Thyroid gland (tissue), 4 donors: Measurements from ENCODE around the gene APOL3. TPM values are rescaled to one million over a fixed set of nuclear protein-coding genes. Genes with fewer than 3 reads are reported as not detected.

ENCODE experiments used
- DNase-seq, 2 donors: peaks; one replicate each; pipeline ENCODE4 v3.0.0-alpha.2; 2019
- H3K27ac ChIP-seq, 3 donors: fragments of 200-600 bp; sonication (generic); 1 replicate in 2 of 3; 2 replicates in 1 of 3; pipeline ENCODE4 v1.5.1; 2016 to 2019; ENCODE audit warnings: mild to moderate bottlenecking in 1 of 3, moderate library complexity in 1 of 3
- H3K27me3 ChIP-seq: fragments of 200-600 bp; sonication (generic); one replicate; pipeline ENCODE4 v1.5.1; 2019
- H3K36me3 ChIP-seq, 2 donors: fragments of 200-600 bp; sonication (generic); one replicate each; pipeline ENCODE4 v1.5.1; 2016 to 2019
- H3K4me1 ChIP-seq, 2 donors: fragments of 200-600 bp; sonication (generic); one replicate each; pipeline ENCODE4 v1.5.1; 2017 to 2019
- H3K4me3 ChIP-seq, 3 donors: fragments of 200-600 bp; sonication (generic); replicated peaks in 1 of 3; 1 replicate in 2 of 3; 2 replicates in 1 of 3; pipeline ENCODE4 v1.5.1; 2016; ENCODE audit warnings: mild to moderate bottlenecking in 1 of 3
- H3K9me3 ChIP-seq: fragments of 200-600 bp; sonication (generic); one replicate; pipeline ENCODE4 v1.5.1; 2017
- CTCF ChIP-seq, 6 experiments: fragments of 200-600 bp in 3 of 6; fragments of 450-650 bp in 3 of 6; sonication (generic) in 3 of 6; IDR thresholded peaks; one replicate each; pipeline ENCODE4 v1.5.1; 2016 to 2019; ENCODE audit warnings: antibody characterized with exemption in 6 of 6, mild to moderate bottlenecking in 2 of 6, inconsistent platforms in 1 of 6, moderate library complexity in 1 of 6
- POLR2A ChIP-seq, 2 donors: fragments of 450-650 bp; IDR thresholded peaks; one replicate each; pipeline ENCODE4 v1.6.1; 2017; ENCODE audit warnings: antibody characterized with exemption in 2 of 2, mild to moderate bottlenecking in 2 of 2, moderate library complexity in 1 of 2
- WGBS, 2 donors: methylation state at CpG; one replicate each; pipeline ENCODE4 v1.1.5; 2017; 5-methylcytosine and 5-hydroxymethylcytosine counted together
- intact Hi-C: fragments of 100-400 bp; cut with DNase I; formaldehyde crosslinking; loops from one replicate; pipeline ENCODE4 v1.15.1; 2023
- total RNA-seq, 4 donors: library from RNA; depleted of rRNA; stranded (reverse); fragments of >200 nt; gene quantifications; one replicate each; pipeline ENCODE4 v1.2.3, GENCODE V29; 2016

Gene APOL3
- total RNA-seq, 4 donors from 2014 or later: 23.3 to 91.9 (median 59.9) TPM

DNA sequence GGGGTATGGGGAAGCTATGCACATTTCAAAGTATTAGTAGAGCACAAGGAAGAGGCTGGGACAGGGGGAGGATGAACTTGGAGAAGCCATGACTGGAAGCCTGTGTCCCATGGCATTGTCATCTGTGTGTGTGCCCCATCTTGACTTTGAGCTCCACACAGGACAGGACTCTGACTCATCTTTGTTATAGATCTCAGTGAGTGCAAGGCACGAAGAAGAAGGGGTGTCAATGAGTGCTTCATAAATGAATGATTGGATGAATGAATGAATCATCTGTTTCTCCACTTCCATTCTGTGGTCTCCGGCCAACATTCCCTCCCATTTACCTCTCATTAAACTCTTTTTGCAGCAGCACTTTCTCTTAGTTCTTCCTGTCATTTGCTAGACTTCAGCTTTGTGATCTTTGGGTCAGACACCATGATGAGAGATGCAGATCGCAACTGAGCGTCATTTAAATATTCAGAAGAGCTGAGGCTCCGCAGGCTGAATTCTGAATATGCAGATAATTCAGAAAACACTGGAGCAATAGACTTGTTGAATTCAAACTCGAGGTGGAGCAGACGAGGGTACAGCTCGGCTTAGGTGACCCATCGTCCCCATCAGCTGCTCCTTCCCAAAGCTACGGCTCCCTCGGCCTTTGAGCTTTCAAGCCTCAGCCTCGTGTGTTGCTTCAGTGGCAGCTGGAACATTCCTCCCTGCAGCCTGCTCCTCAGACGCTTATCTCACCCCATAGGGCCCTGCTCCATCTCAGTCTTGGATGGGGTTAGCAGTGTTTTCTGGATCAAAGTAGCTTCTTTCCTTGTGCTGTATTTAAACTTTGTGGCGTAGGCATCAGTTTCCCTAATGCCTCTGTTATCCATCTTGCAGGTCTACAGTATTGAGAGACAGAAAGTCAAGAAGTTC, 30.8 kb downstream of the APOL3 start:
- intact Hi-C loops: loop anchor here (5.0 kb wide), 1 partner anchor 202 kb away; no protein-coding TSS in a partner anchor

DNA sequence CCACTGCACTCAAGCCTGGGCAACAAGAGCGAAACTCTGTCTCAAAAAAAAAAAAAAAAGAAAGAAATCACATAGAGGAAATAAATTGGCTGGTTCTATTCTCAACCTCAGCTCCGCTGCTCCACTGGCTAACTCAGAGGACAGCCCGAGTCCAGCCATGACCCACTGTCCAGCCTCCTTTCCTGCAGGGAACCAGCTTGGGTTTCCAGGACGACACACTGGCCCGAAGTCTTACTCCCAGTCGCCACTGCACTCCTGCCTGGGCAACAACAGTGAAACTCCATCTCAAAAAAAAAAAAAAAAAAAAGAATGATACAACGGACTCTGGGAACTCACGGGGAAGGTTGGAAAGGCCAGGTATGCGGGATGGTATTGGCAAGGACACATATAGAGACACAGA, 31.5 kb downstream of the APOL3 start:
- Histone ChIP-seq H3K27me3 (no peaks in the 10 kb centered on the region), H3K4me1 (peaks cover 0 to 4% of the 10 kb centered on the region in 2 donors), H3K9me3 (no peaks in the 10 kb centered on the region), H3K36me3 (no peaks in the 10 kb centered on the region), H3K27ac (no peak overlapping the region), H3K4me3 (no peak overlapping the region)
- no peak for TF ChIP-seq POLR2A (IDR thresholded peaks at IDR 0.05)
- no peak for TF ChIP-seq CTCF (IDR thresholded peaks at IDR 0.05)
- intact Hi-C loops: loop anchor here (5.0 kb wide), 1 partner anchor 202 kb away; no protein-coding TSS in a partner anchor
- 91 to 93% methylated on average over 9 of the region's 9 CpGs for WGBS, 2 donors
- DNase-seq: no peak

More for the DNA sequence above, 30.8 kb downstream of the APOL3 start:
- H3K27me3 ChIP-seq: no peaks in the 10 kb centered on the region
- H3K36me3 ChIP-seq: no peaks in the 10 kb centered on the region
- TF ChIP-seq CTCF (IDR thresholded peaks at IDR 0.05) (no peak), POLR2A (IDR thresholded peaks at IDR 0.05) (no peak)
- 83% methylated on average over 14 of the region's 14 CpGs for WGBS, 2 donors
- no peaks in the 10 kb centered on the region for H3K9me3 ChIP-seq
- H3K4me3 ChIP-seq: no peak overlapping the region
- DNase-seq: no peak
- no peaks in the 10 kb centered on the region for H3K4me1 ChIP-seq
- H3K27ac ChIP-seq: no peak overlapping the region

GRCh38 chr22:36125994-36126531, 34.5 kb downstream of the APOL3 start:
- H3K27me3 ChIP-seq: no peaks in the 10 kb centered on the region
- no peak for TF ChIP-seq CTCF (IDR thresholded peaks at IDR 0.05)
- no peak for TF ChIP-seq POLR2A (IDR thresholded peaks at IDR 0.05)
- H3K36me3 ChIP-seq: no peaks in the 10 kb centered on the region
- intact Hi-C loops: loop anchor here (5.0 kb wide), 1 partner anchor 199 kb away; no protein-coding TSS in a partner anchor
- no peak overlapping the region for H3K4me3 ChIP-seq
- H3K27ac ChIP-seq: no peak overlapping the region
- H3K9me3 ChIP-seq: no peaks in the 10 kb centered on the region
- no peak for DNase-seq
- 81 to 93% methylated on average over 1 of the region's 1 CpG for WGBS, 2 donors
- peaks cover 5 to 11% of the 10 kb centered on the region in 2 donors for H3K4me1 ChIP-seq

DNA sequence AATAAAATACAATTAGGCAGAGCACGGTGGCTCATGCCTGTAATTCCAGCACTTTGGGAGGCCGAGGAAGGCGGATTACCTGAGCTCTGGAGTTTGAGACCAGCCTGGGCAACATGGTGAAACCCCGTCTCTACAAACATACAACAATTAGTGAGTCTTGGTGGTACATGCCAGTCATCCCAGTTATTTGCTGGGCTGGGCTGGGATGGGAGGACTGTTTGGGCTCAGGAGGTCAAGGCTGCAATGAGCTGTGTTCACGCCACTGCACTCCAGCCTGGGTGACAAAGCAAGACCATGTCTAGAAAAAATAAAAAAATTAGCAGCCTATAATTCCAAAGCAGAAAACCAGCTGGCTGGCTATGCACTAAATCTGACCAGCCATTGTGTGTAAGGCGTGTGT, 35.1 kb downstream of the APOL3 start:
- no peaks in the 10 kb centered on the region for H3K36me3 ChIP-seq
- intact Hi-C loops: loop anchor here (5.0 kb wide), 1 partner anchor 198 kb away; no protein-coding TSS in a partner anchor
- no peaks in the 10 kb centered on the region for H3K9me3 ChIP-seq
- WGBS, 2 donors: 96 to 98% methylated on average over 6 of the region's 6 CpGs
- TF ChIP-seq POLR2A (IDR thresholded peaks at IDR 0.05) (no peak), CTCF (IDR thresholded peaks at IDR 0.05) (no peak)
- H3K27ac ChIP-seq: no peak overlapping the region
- H3K4me1 ChIP-seq: peaks cover 5 to 11% of the 10 kb centered on the region in 2 donors
- no peak for DNase-seq
- no peaks in the 10 kb centered on the region for H3K27me3 ChIP-seq
- no peak overlapping the region for H3K4me3 ChIP-seq

DNA sequence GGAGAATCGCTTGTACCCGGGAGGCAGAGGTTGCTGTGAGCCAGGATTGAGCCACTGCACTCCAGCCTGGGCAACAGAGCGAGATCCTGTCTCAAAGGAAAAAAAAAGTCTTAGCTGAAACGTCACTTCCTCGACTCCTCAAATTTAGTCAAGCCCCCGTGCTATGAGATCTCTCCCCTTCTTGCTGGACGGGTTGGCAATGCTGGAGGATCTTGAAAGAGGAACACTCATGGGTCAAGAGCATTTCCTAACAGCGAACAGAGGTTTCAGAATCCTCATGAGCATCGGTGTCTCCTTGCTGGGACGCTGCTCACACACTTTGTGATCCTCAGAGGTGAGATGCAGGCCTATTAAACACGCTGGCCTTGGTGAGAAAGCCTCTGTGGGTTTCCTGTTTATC, 35.9 kb downstream of the APOL3 start:
- H3K9me3 ChIP-seq: no peaks in the 10 kb centered on the region
- no peak for TF ChIP-seq CTCF (IDR thresholded peaks at IDR 0.05)
- no peak for TF ChIP-seq POLR2A (IDR thresholded peaks at IDR 0.05)
- H3K4me3 ChIP-seq: no peak overlapping the region
- H3K27me3 ChIP-seq: no peaks in the 10 kb centered on the region
- WGBS, 2 donors: 72 to 76% methylated on average over 11 of the region's 11 CpGs
- H3K27ac ChIP-seq: peak overlapping the region in 2 of 3 donors; percentile 85 to 90
- no peaks in the 10 kb centered on the region for H3K36me3 ChIP-seq
- DNase-seq: no peak
- peaks cover 5 to 11% of the 10 kb centered on the region in 2 donors for H3K4me1 ChIP-seq
- intact Hi-C loops: loop anchor here (5.0 kb wide), 2 partner anchors 57 to 197 kb away; no protein-coding TSS in a partner anchor
